Measurements from ENCODE around the gene ISYNA1. TPM values are rescaled to one million over a fixed set of nuclear protein-coding genes. Genes with fewer than 3 reads are reported as not detected.

The ISYNA1 gene
- total RNA-seq, 1 donor from 2014 or later: 178 TPM

DNA sequence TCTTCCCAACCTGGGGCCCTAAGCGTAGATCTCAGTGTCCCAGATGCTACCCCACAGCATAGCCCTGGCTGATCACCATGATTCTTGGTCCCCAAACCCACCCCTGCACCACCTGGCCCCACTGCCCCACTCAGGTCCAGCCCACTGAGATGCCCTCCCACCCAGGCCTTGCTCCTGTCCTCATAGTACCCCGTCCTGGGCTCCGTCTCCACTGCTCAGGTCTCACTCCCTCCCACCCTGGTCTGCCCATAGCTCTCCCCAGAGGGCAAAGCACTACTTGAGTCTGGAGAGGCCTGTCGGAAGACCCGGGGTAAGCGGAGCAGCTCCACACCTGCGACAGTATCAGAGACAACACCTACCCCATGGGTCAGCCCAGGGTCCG, 35.8 kb upstream of the ISYNA1 start:
- no peak overlapping the region for H3K4me3 Mint-ChIP-seq (ENCODE audit: unreplicated experiment)
- no peaks in the 10 kb centered on the region for H3K36me3 Mint-ChIP-seq (ENCODE audit: unreplicated experiment)
- peak overlapping the region; percentile 44 for H3K27ac Mint-ChIP-seq (ENCODE audit: unreplicated experiment)
- peaks cover 31% of the 10 kb centered on the region for H3K4me1 Mint-ChIP-seq (ENCODE audit: unreplicated experiment)
- H3K27me3 Mint-ChIP-seq (ENCODE audit: unreplicated experiment): no peaks in the 10 kb centered on the region
- H3K9me3 Mint-ChIP-seq (ENCODE audit: unreplicated experiment): no peaks in the 10 kb centered on the region
- TF ChIP-seq, protein P1, sequence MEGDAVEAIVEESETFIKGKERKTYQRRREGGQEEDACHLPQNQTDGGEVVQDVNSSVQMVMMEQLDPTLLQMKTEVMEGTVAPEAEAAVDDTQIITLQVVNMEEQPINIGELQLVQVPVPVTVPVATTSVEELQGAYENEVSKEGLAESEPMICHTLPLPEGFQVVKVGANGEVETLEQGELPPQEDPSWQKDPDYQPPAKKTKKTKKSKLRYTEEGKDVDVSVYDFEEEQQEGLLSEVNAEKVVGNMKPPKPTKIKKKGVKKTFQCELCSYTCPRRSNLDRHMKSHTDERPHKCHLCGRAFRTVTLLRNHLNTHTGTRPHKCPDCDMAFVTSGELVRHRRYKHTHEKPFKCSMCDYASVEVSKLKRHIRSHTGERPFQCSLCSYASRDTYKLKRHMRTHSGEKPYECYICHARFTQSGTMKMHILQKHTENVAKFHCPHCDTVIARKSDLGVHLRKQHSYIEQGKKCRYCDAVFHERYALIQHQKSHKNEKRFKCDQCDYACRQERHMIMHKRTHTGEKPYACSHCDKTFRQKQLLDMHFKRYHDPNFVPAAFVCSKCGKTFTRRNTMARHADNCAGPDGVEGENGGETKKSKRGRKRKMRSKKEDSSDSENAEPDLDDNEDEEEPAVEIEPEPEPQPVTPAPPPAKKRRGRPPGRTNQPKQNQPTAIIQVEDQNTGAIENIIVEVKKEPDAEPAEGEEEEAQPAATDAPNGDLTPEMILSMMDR (IDR thresholded peaks at IDR 0.05): no peak
- DNase-seq (ENCODE audit: extremely low spot score, unreplicated experiment): no peak

DNA sequence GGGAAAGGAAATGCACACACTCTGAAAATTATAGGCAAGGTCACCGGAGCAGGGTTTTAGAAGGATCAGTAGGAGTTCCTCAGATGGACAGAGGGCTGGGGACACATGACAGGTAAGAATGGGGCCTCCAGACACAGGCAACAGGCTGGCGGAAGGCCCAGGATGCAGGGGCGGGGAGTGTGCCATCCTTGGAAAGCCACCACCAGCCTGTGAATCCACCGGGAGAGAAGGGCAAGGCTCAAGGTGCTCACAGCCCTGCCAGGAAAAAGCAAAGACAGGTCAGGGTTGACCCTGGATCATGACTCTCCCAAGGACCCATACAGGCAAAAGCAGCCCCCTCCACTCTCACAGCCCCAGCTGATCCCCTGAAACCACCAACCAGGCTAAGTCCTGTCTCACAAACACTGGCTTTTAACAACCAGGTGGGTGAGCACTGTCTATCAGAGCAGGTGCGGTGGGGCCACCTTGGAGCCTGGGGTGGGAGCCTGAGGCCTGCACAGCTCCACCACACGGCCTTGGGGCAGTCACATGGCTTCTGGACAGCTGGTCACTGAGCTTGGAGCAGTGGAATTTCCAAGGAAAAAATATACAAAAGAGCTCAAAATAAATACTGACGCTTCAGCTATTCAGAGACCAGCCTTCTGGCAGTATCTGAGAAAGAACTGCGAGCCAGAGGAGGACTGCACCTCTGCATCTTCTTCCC, 35.2 kb upstream of the ISYNA1 start:
- Mint-ChIP-seq H3K4me1 (ENCODE audit: unreplicated experiment) (peaks cover 32% of the 10 kb centered on the region), H3K27ac (ENCODE audit: unreplicated experiment) (peak overlapping the region; percentile 44), H3K9me3 (ENCODE audit: unreplicated experiment) (no peaks in the 10 kb centered on the region), H3K4me3 (ENCODE audit: unreplicated experiment) (no peak overlapping the region), H3K27me3 (ENCODE audit: unreplicated experiment) (no peaks in the 10 kb centered on the region), H3K36me3 (ENCODE audit: unreplicated experiment) (no peaks in the 10 kb centered on the region)
- DNase-seq (ENCODE audit: extremely low spot score, unreplicated experiment): no peak
- TF ChIP-seq, protein P1 (IDR thresholded peaks at IDR 0.05): no peak

DNA sequence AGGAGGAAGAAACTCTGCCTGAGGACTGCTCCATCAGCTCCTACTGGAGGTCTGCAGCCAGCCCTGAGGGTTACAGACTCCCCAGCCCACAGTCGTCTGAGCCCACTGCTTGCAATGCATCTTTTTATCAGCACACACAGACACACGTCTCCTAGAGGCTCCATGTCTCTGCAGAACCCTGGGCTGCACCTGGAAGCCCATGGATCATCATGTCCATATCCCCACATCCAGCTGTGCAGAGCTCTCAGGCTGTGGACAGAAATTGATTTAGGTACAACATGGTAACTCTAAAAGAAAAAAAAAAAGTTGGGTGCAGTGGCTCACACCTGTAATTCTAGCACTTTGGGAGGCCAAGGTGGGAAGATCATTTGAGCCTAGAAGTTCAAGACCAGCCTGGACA, 32.9 kb upstream of the ISYNA1 start:
- H3K27ac Mint-ChIP-seq (ENCODE audit: unreplicated experiment): no peak overlapping the region
- no peak overlapping the region for H3K4me3 Mint-ChIP-seq (ENCODE audit: unreplicated experiment)
- peaks cover 31% of the 10 kb centered on the region for H3K4me1 Mint-ChIP-seq (ENCODE audit: unreplicated experiment)
- DNase-seq (ENCODE audit: extremely low spot score, unreplicated experiment): no peak
- H3K27me3 Mint-ChIP-seq (ENCODE audit: unreplicated experiment): no peaks in the 10 kb centered on the region
- TF ChIP-seq, protein P1 (IDR thresholded peaks at IDR 0.05): no peak
- H3K36me3 Mint-ChIP-seq (ENCODE audit: unreplicated experiment): no peaks in the 10 kb centered on the region
- H3K9me3 Mint-ChIP-seq (ENCODE audit: unreplicated experiment): no peaks in the 10 kb centered on the region

DNA sequence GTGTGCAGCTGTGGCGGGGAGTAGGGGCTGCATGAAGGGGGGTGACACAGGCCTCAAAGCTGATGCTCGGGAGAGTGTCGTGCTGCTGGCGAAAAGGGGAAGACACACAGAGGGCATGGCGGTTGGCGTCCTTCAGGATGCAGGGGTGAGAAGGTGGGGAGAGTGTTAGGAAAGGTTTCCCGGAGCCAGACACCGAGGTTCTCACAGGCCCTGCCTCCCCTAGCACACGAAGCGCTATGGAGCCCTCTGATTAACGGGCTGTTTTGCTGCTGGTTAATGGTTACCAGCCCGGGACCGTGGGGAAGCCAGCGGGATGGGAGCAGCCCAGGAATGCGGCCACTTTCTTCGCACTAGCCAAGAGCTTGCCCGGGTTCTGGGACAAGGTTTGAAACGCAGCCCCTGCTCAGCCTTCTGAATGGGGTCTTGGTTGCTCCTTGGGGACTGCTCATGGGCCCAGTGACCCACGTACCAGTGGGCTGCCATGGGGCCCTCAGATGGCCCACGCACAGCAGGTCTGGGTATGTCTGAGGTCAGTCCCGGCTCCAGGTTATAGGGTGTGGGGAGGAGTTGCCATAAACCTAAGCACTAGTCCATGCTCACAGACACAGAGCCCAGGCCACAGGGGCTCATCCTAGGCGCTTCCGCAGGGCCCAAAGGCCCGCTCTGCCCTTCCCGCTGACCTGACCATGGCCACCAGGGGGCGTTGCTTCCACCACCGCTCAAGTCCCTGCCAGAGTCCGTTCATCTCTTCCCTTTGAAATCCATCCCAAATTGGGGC, 31.3 kb upstream of the ISYNA1 start:
- TF ChIP-seq, protein P1 (IDR thresholded peaks at IDR 0.05): peak; percentile 77
- Mint-ChIP-seq H3K27ac (ENCODE audit: unreplicated experiment) (peak overlapping the region; percentile 27), H3K27me3 (ENCODE audit: unreplicated experiment) (no peaks in the 10 kb centered on the region), H3K4me1 (ENCODE audit: unreplicated experiment) (peaks cover 40% of the 10 kb centered on the region), H3K9me3 (ENCODE audit: unreplicated experiment) (no peaks in the 10 kb centered on the region), H3K36me3 (ENCODE audit: unreplicated experiment) (peaks cover 3% of the 10 kb centered on the region), H3K4me3 (ENCODE audit: unreplicated experiment) (no peak overlapping the region)
- DNase-seq (ENCODE audit: extremely low spot score, unreplicated experiment): no peak

DNA sequence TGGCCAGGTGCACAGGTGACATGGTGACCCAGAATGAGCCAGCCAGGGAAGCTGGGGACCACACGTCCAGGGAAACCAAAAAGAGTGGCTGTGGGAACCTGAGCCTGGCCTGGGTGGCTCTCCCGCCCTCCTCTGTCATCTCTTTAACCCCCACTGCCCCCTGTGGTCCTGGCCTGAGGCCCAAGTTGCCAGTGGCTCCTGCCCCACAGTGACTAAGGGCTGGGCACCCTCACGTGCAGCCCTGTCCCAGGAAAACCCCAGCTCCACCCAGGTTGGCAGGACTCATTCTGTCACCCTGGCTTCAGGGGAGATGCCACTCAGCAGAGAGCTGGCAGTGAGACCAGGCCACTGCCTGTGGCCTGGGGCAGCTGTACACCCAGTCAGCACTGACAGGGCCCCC, 30.6 kb upstream of the ISYNA1 start:
- TF ChIP-seq, protein P1 (IDR thresholded peaks at IDR 0.05): no peak
- H3K36me3 Mint-ChIP-seq (ENCODE audit: unreplicated experiment): peaks cover 4% of the 10 kb centered on the region
- DNase-seq (ENCODE audit: extremely low spot score, unreplicated experiment): no peak
- peaks cover 42% of the 10 kb centered on the region for H3K4me1 Mint-ChIP-seq (ENCODE audit: unreplicated experiment)
- no peaks in the 10 kb centered on the region for H3K27me3 Mint-ChIP-seq (ENCODE audit: unreplicated experiment)
- no peak overlapping the region for H3K4me3 Mint-ChIP-seq (ENCODE audit: unreplicated experiment)
- H3K9me3 Mint-ChIP-seq (ENCODE audit: unreplicated experiment): no peaks in the 10 kb centered on the region
- H3K27ac Mint-ChIP-seq (ENCODE audit: unreplicated experiment): peak overlapping the region; percentile 27

All from osteocyte (in vitro differentiated cells).